ENCODE data around the gene PARN. TPM values are rescaled to one million over a fixed set of nuclear protein-coding genes. Genes with fewer than 3 reads are reported as not detected.
"Not testable (repeated sequence)": the region's sequence is repeated elsewhere in the genome, so short reads cannot be mapped to it uniquely, and the experiment has no call there.

Gene PARN
- total and polyA plus RNA-seq, 2 of the 8 experiments (the other 6 are each of a cell fraction or from before 2014, with no cell fraction given), result 24.5 to 44.6 TPM

DNA sequence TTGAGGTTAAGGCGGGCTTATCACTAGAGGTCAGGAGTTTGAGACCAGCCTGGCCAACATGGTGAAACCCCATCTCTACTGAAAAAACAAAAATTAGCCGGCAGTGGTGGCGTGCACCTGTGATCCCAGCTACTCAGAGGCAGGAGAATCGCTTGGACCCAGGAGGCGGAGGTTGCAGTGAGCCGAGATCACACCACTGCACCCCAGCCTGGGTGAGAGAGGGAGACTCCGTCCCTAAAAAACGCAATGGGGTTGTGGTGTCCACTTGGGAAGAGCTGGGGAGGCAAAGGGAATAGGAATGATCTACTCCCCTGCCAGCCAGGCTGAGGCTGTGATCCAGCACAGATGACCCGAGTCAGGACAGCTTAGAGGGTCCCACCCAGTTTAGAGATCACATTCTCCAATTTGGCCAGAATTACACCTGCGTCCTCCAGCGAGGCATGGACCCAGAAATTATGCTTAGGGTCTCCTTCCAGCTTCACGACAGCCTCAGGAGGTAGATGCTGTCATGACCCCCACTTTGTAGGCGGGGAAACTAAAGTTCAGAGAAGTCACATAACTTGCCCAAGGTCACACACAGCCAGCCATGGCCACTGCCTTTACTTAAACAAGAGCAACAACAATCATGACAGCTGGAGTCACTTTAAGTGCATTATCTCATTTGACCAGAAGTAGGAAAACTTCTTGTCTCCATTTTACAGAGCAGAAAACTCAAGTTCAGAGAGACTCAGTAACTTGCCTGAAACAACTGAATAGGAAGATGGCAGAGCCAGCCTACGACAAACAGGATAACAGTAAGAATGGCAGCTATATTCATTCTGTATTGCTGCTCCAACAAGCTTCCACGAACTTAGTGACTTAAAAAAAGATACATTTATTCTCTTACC lies 227.7 kb downstream of the PARN start:
- H4K5ac ChIP-seq (ENCODE audit: insufficient read length, low read depth, low read length); H3K4me2 ChIP-seq (ENCODE audit: insufficient read depth in 1 of 2, low read depth in 2 of 2, low read length in 2 of 2); H4K20me1 ChIP-seq (replicated peaks in 1 of 2; ENCODE audit: control insufficient read depth in 1 of 2, insufficient read depth in 2 of 2, low read length in 2 of 2); H4K8ac ChIP-seq (ENCODE audit: extremely low read depth, insufficient read depth, low read length); H3K36me3 ChIP-seq (ENCODE audit: control insufficient read depth in 2 of 4, insufficient read depth in 4 of 4, low read length in 3 of 4); H3K56ac ChIP-seq (replicated peaks; ENCODE audit: insufficient read length, low read depth, low read length); H3K4ac ChIP-seq (replicated peaks; ENCODE audit: insufficient read length, low read depth, low read length); H2BK120ac ChIP-seq (replicated peaks; ENCODE audit: low read depth, low read length); H3K79me1 ChIP-seq (ENCODE audit: low read depth, low read length); DNase-seq (ENCODE audit: low read depth in 1 of 2, low spot score in 2 of 2); H3K14ac ChIP-seq (ENCODE audit: insufficient read length); H3K23me2 ChIP-seq (ENCODE audit: low read depth, low read length); FAIRE-seq; H3K23ac ChIP-seq (ENCODE audit: insufficient read length); H2BK20ac ChIP-seq (ENCODE audit: low read length); H3K9ac ChIP-seq (replicated peaks in 1 of 4; ENCODE audit: extremely low read depth in 1 of 4, low read depth in 3 of 4, low read length in 3 of 4); H2BK5ac ChIP-seq (ENCODE audit: low read depth, low read length); H3K4me3 ChIP-seq (ENCODE audit: extremely low read depth in 1 of 4, insufficient read depth in 2 of 4, low read depth in 3 of 4, low read length in 4 of 4); H4K91ac ChIP-seq (replicated peaks; ENCODE audit: insufficient read length, low read length); H2AK5ac ChIP-seq (ENCODE audit: low read depth, low read length); H3K79me2 ChIP-seq (ENCODE audit: control insufficient read depth in 1 of 2, insufficient read depth in 2 of 2, low read length in 2 of 2); POLR2A ChIA-PET (ENCODE audit: partially characterized antibody); H3K9me3 ChIP-seq (ENCODE audit: insufficient read depth in 2 of 2, low read depth in 1 of 2, low read length in 1 of 2); H2BK12ac ChIP-seq (ENCODE audit: low read depth, low read length); H2AFZ ChIP-seq (ENCODE audit: low read length); H2BK15ac ChIP-seq (ENCODE audit: low read length); H3K27ac ChIP-seq (ENCODE audit: low read depth, low read length); H3K18ac ChIP-seq (ENCODE audit: extremely low read depth, low read length); H3K27me3 ChIP-seq (replicated peaks in 1 of 4; ENCODE audit: control insufficient read depth in 3 of 4, extremely low read depth in 1 of 4, insufficient read depth in 3 of 4, low read length in 3 of 4); H3K4me1 ChIP-seq (replicated peaks in 1 of 4; ENCODE audit: control insufficient read depth in 3 of 4, insufficient read depth in 4 of 4, low read length in 3 of 4): not testable (repeated sequence)
- WGBS, 2 experiments (ENCODE audit: extremely low coverage in 1 of 2, insufficient coverage in 1 of 2, insufficient read length in 1 of 2, insufficient replicate concordance in 2 of 2, low coverage in 1 of 2, low lambda C conversion rate in 2 of 2, missing lambda C conversion rate in 1 of 2), result 95% methylated on average over 15 of the region's 15 CpGs; no CpG with 5 or more reads in 1 of the 2 experiments
- CTCF ChIA-PET (ENCODE audit: partially characterized antibody), result interaction anchor here (0.6 to 1.6 kb wide), 2 partner anchors 90 to 126 kb away, joined by 3 to 4 read pairs; no protein-coding TSS in a partner anchor
